Keratinocyte (primary cell): Measurements from ENCODE around the gene FMNL2.

Source experiments
- CTCF ChIP-seq, 3 experiments: IDR thresholded peaks in 1 of 3; conservative IDR thresholded peaks in 1 of 3; optimal IDR thresholded peaks in 1 of 3; 2 replicates in 2 of 3; 3 replicates in 1 of 3; pipeline versions ENCODE3 to v1.5.1; 2011; ENCODE audit warnings: low read length in 3 of 3, mild to moderate bottlenecking in 3 of 3, moderate library complexity in 2 of 3, control low read depth in 1 of 3, inconsistent platforms in 1 of 3; ENCODE audit not compliant: insufficient read depth in 2 of 3; ENCODE audit errors: extremely low read depth in 1 of 3
- EZH2 ChIP-seq: IDR thresholded peaks from one replicate; pipeline ENCODE4 v1.6.1; 2012; ENCODE audit warnings: inconsistent platforms, mild to moderate bottlenecking, low read length, moderate library complexity

- no peak for TF ChIP-seq EZH2
- no peak for TF ChIP-seq CTCF (optimal IDR thresholded peaks at IDR 0.05 in 1 of 3, IDR thresholded peaks at IDR 0.05 in 1 of 3, conservative IDR thresholded peaks at IDR 0.05 in 1 of 3; ENCODE audit: extremely low read depth in 1 of 3, insufficient read depth in 2 of 3, low read length in 3 of 3)
Observed at GRCh38 chr2:152440049-152440448, 105.1 kb downstream of the FMNL2 start.
